ENCODE data around the gene ARL14EPL. TPM values are rescaled to one million over a fixed set of nuclear protein-coding genes. Genes with fewer than 3 reads are reported as not detected.

ARL14EPL gene
- total and polyA plus RNA-seq, 2 experiments from 2014 or later, result not detected

DNA sequence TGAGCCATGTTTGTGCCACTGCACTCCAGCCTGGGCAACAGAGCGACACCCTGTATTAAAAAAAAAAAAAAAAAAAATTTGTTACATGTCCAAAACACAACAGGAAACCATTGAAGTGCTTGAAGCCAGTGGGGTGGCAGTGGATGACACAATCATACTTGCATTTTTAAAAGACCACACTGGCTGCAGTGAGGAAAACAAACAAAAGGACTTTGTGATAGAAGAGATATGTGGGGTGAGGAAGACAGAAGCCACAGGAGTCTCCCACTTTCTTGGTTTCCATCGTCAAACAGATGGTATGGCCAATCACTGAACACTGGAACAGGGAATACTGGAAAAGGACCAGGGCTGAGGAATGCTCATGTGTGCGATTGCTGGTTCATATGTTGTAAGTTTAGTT, 31.7 kb downstream of the ARL14EPL start:
- Histone ChIP-seq H3K27ac (no peak overlapping the region), H3K4me3 (no peak overlapping the region), H3K36me3 (no peaks in the 10 kb centered on the region), H3K4me1 (ENCODE audit: low read depth) (no peaks in the 10 kb centered on the region), H3K27me3 (no peaks in the 10 kb centered on the region), H3K9me3 (ENCODE audit: low read depth) (no peaks in the 10 kb centered on the region)
- DNase-seq (ENCODE audit: low read depth in 1 of 2, low spot score in 1 of 2), result peak in 1 of 2 donors; percentile 61
- TF ChIP-seq, protein P1, sequence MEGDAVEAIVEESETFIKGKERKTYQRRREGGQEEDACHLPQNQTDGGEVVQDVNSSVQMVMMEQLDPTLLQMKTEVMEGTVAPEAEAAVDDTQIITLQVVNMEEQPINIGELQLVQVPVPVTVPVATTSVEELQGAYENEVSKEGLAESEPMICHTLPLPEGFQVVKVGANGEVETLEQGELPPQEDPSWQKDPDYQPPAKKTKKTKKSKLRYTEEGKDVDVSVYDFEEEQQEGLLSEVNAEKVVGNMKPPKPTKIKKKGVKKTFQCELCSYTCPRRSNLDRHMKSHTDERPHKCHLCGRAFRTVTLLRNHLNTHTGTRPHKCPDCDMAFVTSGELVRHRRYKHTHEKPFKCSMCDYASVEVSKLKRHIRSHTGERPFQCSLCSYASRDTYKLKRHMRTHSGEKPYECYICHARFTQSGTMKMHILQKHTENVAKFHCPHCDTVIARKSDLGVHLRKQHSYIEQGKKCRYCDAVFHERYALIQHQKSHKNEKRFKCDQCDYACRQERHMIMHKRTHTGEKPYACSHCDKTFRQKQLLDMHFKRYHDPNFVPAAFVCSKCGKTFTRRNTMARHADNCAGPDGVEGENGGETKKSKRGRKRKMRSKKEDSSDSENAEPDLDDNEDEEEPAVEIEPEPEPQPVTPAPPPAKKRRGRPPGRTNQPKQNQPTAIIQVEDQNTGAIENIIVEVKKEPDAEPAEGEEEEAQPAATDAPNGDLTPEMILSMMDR (IDR thresholded peaks at IDR 0.05; ENCODE audit: low read depth, low read length), result no peak

DNA sequence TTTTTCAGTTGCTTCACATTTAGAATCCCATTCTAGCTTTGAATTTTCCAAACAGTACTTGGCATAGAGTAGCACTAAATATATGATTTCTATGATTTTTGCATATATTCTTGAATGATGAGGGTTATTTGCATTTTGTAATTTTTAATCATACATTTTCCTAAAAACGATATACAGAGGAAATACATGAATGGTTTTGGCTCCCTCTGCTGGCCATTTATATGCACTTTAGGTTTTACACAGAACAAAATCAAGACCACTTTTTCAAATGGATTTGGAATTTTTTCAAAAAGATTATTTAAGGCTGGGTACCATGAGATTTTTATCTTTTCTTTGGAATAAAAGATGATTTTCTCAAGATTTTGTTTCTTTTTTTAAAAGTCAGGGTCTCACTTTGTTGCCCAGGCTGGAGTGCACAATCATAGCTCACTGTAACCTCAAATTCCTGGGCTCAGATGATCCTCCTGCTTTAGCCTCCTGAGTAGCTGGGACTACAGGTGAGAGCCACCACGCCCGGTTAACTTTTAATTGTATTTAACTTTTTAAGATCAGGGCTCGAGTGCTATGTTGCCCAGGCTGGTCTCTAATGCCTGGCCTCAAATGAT, 35.9 kb downstream of the ARL14EPL start:
- Histone ChIP-seq H3K27me3 (no peaks in the 10 kb centered on the region), H3K36me3 (no peaks in the 10 kb centered on the region), H3K4me1 (ENCODE audit: low read depth) (no peaks in the 10 kb centered on the region), H3K27ac (no peak overlapping the region), H3K9me3 (ENCODE audit: low read depth) (no peaks in the 10 kb centered on the region), H3K4me3 (no peak overlapping the region)
- peak; percentile 76 to 79 for DNase-seq (ENCODE audit: low read depth in 1 of 2, low spot score in 1 of 2)
- TF ChIP-seq, protein P1 (IDR thresholded peaks at IDR 0.05; ENCODE audit: low read depth, low read length), result peak; percentile 66

DNA sequence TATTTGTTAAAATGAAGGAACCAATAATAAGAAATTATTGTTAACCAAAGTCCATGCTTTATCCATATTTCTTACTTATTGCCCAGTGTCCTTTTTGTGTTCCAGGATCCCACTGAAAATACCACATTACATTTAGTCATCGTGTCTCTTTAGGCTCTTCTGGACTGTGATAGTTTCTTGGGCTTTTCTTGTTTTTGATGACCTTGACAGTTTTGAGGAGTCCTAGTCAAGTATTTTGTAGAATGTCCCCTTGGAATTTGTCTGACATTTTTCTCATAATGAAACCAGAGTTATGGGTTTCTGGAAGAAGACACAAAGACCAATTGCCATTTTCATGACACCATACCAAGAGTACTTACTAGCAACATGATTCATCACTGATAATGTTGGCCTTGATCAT, 38.9 kb downstream of the ARL14EPL start:
- H3K4me3 ChIP-seq, result no peak overlapping the region
- no peak overlapping the region for H3K27ac ChIP-seq
- H3K4me1 ChIP-seq (ENCODE audit: low read depth), result no peaks in the 10 kb centered on the region
- no peaks in the 10 kb centered on the region for H3K27me3 ChIP-seq
- no peaks in the 10 kb centered on the region for H3K9me3 ChIP-seq (ENCODE audit: low read depth)
- no peaks in the 10 kb centered on the region for H3K36me3 ChIP-seq
- no peak for DNase-seq (ENCODE audit: low read depth in 1 of 2, low spot score in 1 of 2)
- TF ChIP-seq, protein P1 (IDR thresholded peaks at IDR 0.05; ENCODE audit: low read depth, low read length), result no peak

DNA sequence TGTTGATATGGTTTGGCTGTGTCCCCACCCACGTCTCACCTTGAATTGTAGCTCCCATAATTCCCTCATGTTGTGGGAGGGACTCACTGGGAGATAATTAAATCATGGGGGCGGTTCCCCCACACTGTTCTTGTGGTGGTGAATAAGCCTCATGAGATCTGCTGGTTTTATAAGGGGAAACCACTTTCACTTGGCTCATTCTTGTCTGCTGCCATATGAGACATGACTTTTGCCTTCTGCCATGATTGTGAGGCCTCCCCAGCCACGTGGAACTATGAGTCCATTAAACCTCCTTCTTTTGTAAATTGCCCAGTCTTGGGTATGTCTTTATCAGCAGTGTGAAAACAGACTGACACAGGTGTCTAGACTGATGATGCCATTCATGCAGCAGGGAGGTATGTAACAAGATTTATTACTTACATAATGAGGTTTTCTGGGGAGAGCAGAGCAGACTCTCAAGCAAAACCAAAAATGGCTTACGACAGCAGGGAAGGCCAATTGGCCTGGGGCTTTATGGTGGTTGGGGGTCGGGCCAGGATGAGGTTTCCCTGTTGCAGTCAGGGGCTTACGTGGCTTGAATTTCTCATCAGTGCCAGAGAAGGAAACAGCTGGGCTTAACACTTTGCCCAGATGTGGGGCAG, 43.0 kb downstream of the ARL14EPL start:
- TF ChIP-seq, protein P1 (IDR thresholded peaks at IDR 0.05; ENCODE audit: low read depth, low read length), result no peak

DNA sequence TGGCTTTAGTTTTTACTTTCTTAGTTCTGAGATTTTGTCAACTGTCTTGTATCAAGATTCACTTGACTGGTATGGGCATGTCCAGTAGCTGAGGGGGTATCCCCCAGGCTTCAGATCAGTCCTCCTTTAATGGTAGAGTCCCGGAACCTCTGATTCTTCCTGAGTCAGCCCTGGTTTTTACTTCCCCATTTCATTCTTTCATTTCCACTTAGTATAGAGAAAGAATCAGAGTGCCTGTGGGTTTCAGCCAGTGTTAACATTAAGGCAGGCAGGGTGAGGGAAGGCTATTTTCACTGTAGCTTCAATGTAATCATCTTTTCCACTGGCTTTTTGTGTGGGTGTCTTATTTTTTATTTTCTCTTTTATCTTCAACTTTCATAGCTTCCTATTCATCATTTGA, 44.2 kb downstream of the ARL14EPL start:
- no peak overlapping the region for H3K27ac ChIP-seq
- H3K9me3 ChIP-seq (ENCODE audit: low read depth), result no peaks in the 10 kb centered on the region
- TF ChIP-seq, protein P1 (IDR thresholded peaks at IDR 0.05; ENCODE audit: low read depth, low read length), result no peak
- no peaks in the 10 kb centered on the region for H3K27me3 ChIP-seq
- no peak overlapping the region for H3K4me3 ChIP-seq
- H3K4me1 ChIP-seq (ENCODE audit: low read depth), result no peaks in the 10 kb centered on the region
- H3K36me3 ChIP-seq, result no peaks in the 10 kb centered on the region
- no peak for DNase-seq (ENCODE audit: low read depth in 1 of 2, low spot score in 1 of 2)

More for the DNA sequence above, 43.0 kb downstream of the ARL14EPL start:
- no peaks in the 10 kb centered on the region for H3K27me3 ChIP-seq
- H3K4me3 ChIP-seq, result no peak overlapping the region
- no peaks in the 10 kb centered on the region for H3K4me1 ChIP-seq (ENCODE audit: low read depth)
- H3K36me3 ChIP-seq, result no peaks in the 10 kb centered on the region
- DNase-seq (ENCODE audit: low read depth in 1 of 2, low spot score in 1 of 2), result no peak
- H3K27ac ChIP-seq, result no peak overlapping the region
- no peaks in the 10 kb centered on the region for H3K9me3 ChIP-seq (ENCODE audit: low read depth)
